CD4-positive, alpha-beta T cell (primary cell): Measurements from ENCODE around the gene GPRC5A. TPM values are rescaled to one million over a fixed set of nuclear protein-coding genes. Genes with fewer than 3 reads are reported as not detected.

Experiments used
- ATAC-seq: fragments of 200-7000 bp; cut with Tn5 transposase; one replicate; pipeline ENCODE4 v1.10.0; 2022; ENCODE audit warnings: mild to moderate bottlenecking; ENCODE audit not compliant: poor library complexity
- CTCF ChIA-PET: fragments of 350-600 bp; sonication (Branson Sonifier 250); formaldehyde crosslinking; loops from one replicate; lab custom pipeline; 2021; ENCODE audit warnings: antibody characterized with exemption, inconsistent platforms; lab: Charles Lee
- POLR2A ChIA-PET: fragments of 350-600 bp; sonication (Branson Sonifier 250); formaldehyde crosslinking; loops from one replicate; lab custom pipeline; 2021; ENCODE audit warnings: antibody characterized with exemption, inconsistent platforms; lab: Charles Lee
- DNase-seq, 14 experiments: peaks; one replicate each; pipeline ENCODE4 v3.0.0-alpha.2; 2013 to 2020; ENCODE audit warnings: mixed read lengths in 2 of 14
- H3K27ac ChIP-seq, 2 donors: one replicate each; pipeline versions ENCODE4 v1.5.1 to v1.7.0; 2013; ENCODE audit warnings: low read length in 2 of 2, low read depth in 1 of 2, mild to moderate bottlenecking in 1 of 2
- H3K27me3 ChIP-seq, 2 experiments: 1 replicate in 1 of 2; 2 replicates in 1 of 2; pipeline versions ENCODE4 v1.6.1 to v1.7.0; 2013; ENCODE audit warnings: low read length in 2 of 2, control low read depth in 1 of 2, mild to moderate bottlenecking in 1 of 2, moderate library complexity in 1 of 2; ENCODE audit not compliant: insufficient read depth in 2 of 2, control insufficient read depth in 1 of 2
- H3K36me3 ChIP-seq: one replicate; pipeline ENCODE4 v1.6.1; 2013; ENCODE audit warnings: low read length, control low read depth; ENCODE audit not compliant: insufficient read depth
- H3K4me1 ChIP-seq: one replicate; pipeline ENCODE4 v1.6.1; 2013; ENCODE audit warnings: low read length, control low read depth; ENCODE audit not compliant: insufficient read depth
- H3K4me3 ChIP-seq: one replicate; pipeline ENCODE4 v1.5.1; 2013; ENCODE audit warnings: mild to moderate bottlenecking, low read length, moderate library complexity
- H3K9me3 ChIP-seq, 2 experiments: 1 replicate in 1 of 2; 2 replicates in 1 of 2; pipeline versions ENCODE4 v1.6.1 to v1.7.0; 2013; ENCODE audit warnings: low read length in 2 of 2, mild to moderate bottlenecking in 2 of 2, control low read depth in 1 of 2, moderate library complexity in 1 of 2; ENCODE audit not compliant: control insufficient read depth in 1 of 2, insufficient read depth in 1 of 2
- H3K27ac Mint-ChIP-seq: one replicate; pipeline ENCODE4 v1.8.0; 2020; ENCODE audit warnings: mixed read lengths
- H3K27me3 Mint-ChIP-seq: one replicate; pipeline ENCODE4 v1.8.0; 2021; ENCODE audit warnings: mixed read lengths
- H3K36me3 Mint-ChIP-seq: one replicate; pipeline ENCODE4 v1.8.0; 2021; ENCODE audit warnings: low read depth, mixed read lengths
- H3K4me1 Mint-ChIP-seq: one replicate; pipeline ENCODE4 v1.8.0; 2021; ENCODE audit warnings: low read depth, mixed read lengths
- H3K4me3 Mint-ChIP-seq: one replicate; pipeline ENCODE4 v1.8.0; 2020; ENCODE audit warnings: mild to moderate bottlenecking, mixed read lengths
- H3K9me3 Mint-ChIP-seq: one replicate; pipeline ENCODE4 v1.8.0; 2020; ENCODE audit warnings: mixed read lengths
- intact Hi-C, 2 experiments: fragments of 100-400 bp; cut with DNase I in 1 of 2; cut with micrococcal nuclease in 1 of 2; formaldehyde crosslinking; loops; one replicate each; pipeline versions ENCODE4 v1.15.1 to v1.9.0; 2023 to 2025; cut with DNase I, micrococcal nuclease
- total RNA-seq, 174 experiments: library from RNA in 2 of 174; stranded (reverse) in 2 of 174; gene quantifications; one replicate each; pipeline ENCODE4 v1.2.3 and lab custom pipeline; 2021 to 2026
- TF ChIP-seq, protein P1 (sequence below): fragments of 200-600 bp; IDR thresholded peaks from one replicate; pipeline ENCODE4 v1.8.0; 2022; ENCODE audit warnings: antibody characterized with exemption, mild to moderate bottlenecking

The GPRC5A gene
- total RNA-seq, 2 experiments from 2014 or later = 0.14 to 0.47 TPM

DNA sequence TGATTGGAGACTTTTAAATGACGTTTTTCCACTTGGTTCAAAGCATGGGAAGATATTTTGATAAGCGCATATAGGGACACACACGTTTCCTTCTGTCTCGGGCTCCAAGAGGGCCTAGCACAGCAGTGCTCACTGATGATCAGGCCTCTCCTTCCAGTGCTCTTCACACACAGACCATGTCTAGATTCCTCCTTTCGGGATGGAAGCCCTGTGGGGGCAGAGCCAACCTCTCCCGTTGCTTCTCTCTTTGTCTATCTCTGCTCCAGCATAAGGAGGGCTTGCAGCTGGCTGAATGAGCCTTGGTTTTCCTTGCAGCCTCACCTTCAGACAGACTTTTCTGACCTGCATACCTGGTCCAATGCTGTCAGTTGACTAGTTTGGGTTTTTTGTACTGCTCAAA lies 38.3 kb downstream of the GPRC5A start:
- Mint-ChIP-seq H3K27me3 (peaks cover 4% of the 10 kb centered on the region), H3K4me1 (no peaks in the 10 kb centered on the region), H3K36me3 (no peaks in the 10 kb centered on the region), H3K27ac (no peak overlapping the region), H3K4me3 (no peak overlapping the region), H3K9me3 (no peaks in the 10 kb centered on the region)
- no peak for ATAC-seq
- Histone ChIP-seq H3K9me3 (peaks cover 0 to 3% of the 10 kb centered on the region in 2 experiments), H3K27ac (no peak overlapping the region), H3K36me3 (no peaks in the 10 kb centered on the region), H3K4me3 (no peak overlapping the region), H3K27me3 (no peaks in the 10 kb centered on the region), H3K4me1 (no peaks in the 10 kb centered on the region)
- TF ChIP-seq, protein P1, sequence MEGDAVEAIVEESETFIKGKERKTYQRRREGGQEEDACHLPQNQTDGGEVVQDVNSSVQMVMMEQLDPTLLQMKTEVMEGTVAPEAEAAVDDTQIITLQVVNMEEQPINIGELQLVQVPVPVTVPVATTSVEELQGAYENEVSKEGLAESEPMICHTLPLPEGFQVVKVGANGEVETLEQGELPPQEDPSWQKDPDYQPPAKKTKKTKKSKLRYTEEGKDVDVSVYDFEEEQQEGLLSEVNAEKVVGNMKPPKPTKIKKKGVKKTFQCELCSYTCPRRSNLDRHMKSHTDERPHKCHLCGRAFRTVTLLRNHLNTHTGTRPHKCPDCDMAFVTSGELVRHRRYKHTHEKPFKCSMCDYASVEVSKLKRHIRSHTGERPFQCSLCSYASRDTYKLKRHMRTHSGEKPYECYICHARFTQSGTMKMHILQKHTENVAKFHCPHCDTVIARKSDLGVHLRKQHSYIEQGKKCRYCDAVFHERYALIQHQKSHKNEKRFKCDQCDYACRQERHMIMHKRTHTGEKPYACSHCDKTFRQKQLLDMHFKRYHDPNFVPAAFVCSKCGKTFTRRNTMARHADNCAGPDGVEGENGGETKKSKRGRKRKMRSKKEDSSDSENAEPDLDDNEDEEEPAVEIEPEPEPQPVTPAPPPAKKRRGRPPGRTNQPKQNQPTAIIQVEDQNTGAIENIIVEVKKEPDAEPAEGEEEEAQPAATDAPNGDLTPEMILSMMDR = no peak
- intact Hi-C loops = no loop called here
- POLR2A ChIA-PET = no interaction called here
- no peak for DNase-seq
- CTCF ChIA-PET = no interaction called here

DNA sequence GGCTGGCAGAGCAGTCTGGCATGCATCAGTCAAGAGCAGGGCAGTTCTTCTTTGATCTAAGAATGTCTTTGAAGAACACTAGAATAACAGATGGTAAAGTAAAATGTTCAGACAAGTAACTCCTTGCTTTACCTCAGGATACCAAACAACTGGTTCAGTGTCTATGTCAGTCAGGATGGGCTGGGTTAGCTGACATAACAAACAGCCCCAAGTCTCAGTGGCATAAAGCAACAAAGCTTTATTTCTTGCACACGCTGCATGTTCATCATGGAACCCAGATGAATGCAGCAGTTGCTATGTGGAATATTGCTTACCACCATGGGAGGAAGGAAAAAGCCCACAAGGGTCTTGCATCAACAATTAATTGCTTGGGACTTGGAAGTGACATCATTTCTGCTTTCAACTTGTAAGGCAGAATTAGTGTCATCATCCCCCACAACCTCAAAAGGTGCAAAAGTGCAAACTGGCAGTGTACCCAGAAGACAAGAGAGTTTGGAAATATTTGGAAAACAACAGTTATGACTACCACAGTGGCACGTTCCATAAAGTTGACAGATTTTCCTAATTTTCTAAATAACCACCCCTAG lies 39.4 kb downstream of the GPRC5A start:
- TF ChIP-seq, protein P1 = no peak
- Histone ChIP-seq H3K36me3 (no peaks in the 10 kb centered on the region), H3K4me1 (no peaks in the 10 kb centered on the region), H3K4me3 (no peak overlapping the region), H3K27me3 (no peaks in the 10 kb centered on the region), H3K27ac (no peak overlapping the region), H3K9me3 (peaks cover 0 to 3% of the 10 kb centered on the region in 2 experiments)
- ATAC-seq (no peak), DNase-seq (no peak)
- intact Hi-C loops = no loop called here
- Mint-ChIP-seq H3K9me3 (no peaks in the 10 kb centered on the region), H3K36me3 (no peaks in the 10 kb centered on the region), H3K27ac (no peak overlapping the region), H3K4me3 (no peak overlapping the region), H3K27me3 (peaks cover 4% of the 10 kb centered on the region), H3K4me1 (no peaks in the 10 kb centered on the region)
- ChIA-PET POLR2A (no interaction called here), CTCF (no interaction called here)

DNA sequence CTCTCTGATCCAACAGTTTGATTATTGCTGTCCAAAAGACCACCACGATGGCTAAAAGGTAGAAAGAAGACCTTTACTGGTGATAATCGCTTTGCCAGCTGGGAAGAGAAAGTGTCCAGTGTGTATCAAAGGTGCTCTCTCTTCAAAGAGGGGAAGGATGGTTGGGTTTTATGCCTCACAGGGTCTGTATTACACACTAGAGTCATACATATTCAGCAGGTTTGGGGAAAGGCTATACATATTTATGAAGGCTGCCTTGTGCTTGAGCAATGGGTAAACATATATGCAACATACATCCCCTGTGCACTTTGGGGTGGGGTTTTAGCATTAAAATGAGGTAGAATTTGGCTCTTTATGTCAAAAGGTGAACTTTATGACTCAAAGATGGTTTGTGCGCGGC lies 42.4 kb downstream of the GPRC5A start:
- no peaks in the 10 kb centered on the region for H3K4me1 ChIP-seq
- no peaks in the 10 kb centered on the region for H3K9me3 Mint-ChIP-seq
- H3K9me3 ChIP-seq = no peaks in the 10 kb centered on the region
- H3K36me3 Mint-ChIP-seq = no peaks in the 10 kb centered on the region
- H3K27me3 Mint-ChIP-seq = peaks cover 9% of the 10 kb centered on the region
- TF ChIP-seq, protein P1 = no peak
- H3K36me3 ChIP-seq = no peaks in the 10 kb centered on the region
- ChIA-PET CTCF (no interaction called here), POLR2A (no interaction called here)
- intact Hi-C loops = no loop called here
- ATAC-seq = no peak
- no peak overlapping the region for H3K4me3 Mint-ChIP-seq
- DNase-seq = no peak
- no peaks in the 10 kb centered on the region for H3K27me3 ChIP-seq
- no peak overlapping the region for H3K4me3 ChIP-seq
- no peak overlapping the region for H3K27ac Mint-ChIP-seq
- H3K27ac ChIP-seq = no peak overlapping the region
- no peaks in the 10 kb centered on the region for H3K4me1 Mint-ChIP-seq
